ENCODE data around the gene UBP1. TPM values are rescaled to one million over a fixed set of nuclear protein-coding genes. Genes with fewer than 3 reads are reported as not detected.

Gene UBP1
- total RNA-seq, 1 experiment from 2014 or later = 106 TPM

DNA sequence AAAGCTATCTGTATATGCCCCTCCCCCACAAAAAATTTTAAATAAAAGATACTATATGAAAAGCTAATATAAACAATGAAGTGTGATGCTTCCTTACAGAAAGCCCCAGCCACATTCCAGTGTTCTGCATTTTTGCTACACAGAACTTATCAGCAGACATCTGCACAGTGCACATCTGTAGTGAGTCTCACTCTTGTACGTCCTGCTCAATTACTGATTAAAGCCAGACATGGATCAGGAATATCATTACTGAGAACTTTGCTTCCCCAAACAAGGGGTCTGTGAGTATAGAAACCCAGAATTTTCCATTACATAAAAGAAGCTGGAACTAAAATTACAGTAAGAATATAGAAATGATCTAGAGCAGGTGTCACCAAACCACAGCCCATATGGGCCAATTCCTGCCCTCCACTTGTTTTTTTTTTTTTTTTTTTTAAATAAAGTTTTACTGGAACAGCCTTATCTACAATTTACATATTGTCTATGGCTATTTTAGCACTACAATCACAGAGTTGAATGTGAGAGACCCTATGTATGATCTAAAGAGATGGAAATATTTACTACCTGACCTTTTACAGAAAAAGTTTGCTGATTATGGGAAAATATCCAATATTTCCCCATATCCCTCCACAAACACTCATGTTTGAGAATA is 45.7 kb downstream of the UBP1 start:
- DNase-seq (ENCODE audit: low spot score) = no peak
- in situ Hi-C loops (cut with HindIII; ENCODE audit: low sequenced_read_pairs) = no loop called here

DNA sequence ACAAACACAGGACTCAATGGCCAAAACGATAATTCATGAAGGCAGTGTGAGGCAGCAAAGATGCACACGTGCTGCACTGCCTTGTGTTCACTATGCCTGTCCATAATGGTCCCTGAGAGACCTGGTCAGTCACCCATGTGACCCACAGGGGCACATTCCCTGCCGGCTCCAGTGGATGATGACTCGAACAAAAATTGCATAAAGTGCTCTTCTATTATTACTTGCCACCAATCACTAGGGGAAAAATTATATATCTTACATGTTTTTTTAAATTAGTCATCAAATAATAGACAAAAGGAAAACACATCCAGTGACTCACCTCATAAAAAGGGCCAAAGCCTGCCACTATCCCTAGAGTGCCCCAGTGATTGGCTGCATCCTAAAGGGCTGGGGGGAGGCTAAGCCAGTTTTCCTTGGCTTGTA is 47.5 kb downstream of the UBP1 start:
- no peak for DNase-seq (ENCODE audit: low spot score)
- in situ Hi-C loops (cut with HindIII; ENCODE audit: low sequenced_read_pairs) = no loop called here

DNA sequence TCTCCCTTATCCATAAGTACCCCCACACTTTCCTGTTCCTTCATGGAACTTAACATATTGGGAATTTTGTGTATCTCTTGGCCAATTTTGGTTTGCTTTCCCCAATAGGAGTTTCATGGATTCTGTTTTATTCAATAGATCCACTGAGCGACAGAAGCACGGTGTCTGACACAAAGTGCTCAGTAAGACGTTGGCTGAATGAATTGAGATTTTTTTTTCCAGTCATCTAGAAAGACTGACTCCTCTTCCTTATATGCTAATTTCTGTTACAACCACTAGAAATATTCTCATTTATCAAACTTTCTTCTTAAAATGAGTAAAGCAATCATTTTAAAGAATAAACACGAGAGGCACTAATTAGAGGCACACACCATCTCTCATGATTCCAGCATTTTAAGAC is 48.1 kb downstream of the UBP1 start:
- in situ Hi-C loops (cut with HindIII; ENCODE audit: low sequenced_read_pairs) = no loop called here
- DNase-seq (ENCODE audit: low spot score) = no peak

GRCh38 chr3:33391255-33391995 is 48.8 kb downstream of the UBP1 start:
- in situ Hi-C loops (cut with HindIII; ENCODE audit: low sequenced_read_pairs) = no loop called here
- DNase-seq (ENCODE audit: low spot score) = no peak

DNA sequence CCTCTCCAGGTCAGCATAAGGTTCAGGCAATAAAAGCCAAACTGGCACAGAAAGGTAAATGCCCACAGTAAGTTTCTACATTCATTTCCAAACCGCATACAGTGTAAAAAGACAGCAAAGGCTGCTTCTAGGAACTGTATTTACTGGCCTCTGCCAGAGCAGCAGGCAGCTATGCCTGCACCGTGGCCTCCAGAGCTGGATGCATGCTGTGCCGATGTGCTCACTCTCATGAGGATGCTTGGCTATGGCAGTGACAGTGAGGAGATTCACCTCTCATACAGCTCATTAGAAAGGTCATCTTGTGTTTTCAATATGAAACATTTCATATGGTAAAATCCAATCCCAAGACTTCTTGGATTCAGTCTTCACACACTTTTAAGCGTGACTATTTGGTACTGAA is 50.3 kb downstream of the UBP1 start:
- peak; percentile 62 for DNase-seq (ENCODE audit: low spot score)
- in situ Hi-C loops (cut with HindIII; ENCODE audit: low sequenced_read_pairs) = no loop called here

DNA sequence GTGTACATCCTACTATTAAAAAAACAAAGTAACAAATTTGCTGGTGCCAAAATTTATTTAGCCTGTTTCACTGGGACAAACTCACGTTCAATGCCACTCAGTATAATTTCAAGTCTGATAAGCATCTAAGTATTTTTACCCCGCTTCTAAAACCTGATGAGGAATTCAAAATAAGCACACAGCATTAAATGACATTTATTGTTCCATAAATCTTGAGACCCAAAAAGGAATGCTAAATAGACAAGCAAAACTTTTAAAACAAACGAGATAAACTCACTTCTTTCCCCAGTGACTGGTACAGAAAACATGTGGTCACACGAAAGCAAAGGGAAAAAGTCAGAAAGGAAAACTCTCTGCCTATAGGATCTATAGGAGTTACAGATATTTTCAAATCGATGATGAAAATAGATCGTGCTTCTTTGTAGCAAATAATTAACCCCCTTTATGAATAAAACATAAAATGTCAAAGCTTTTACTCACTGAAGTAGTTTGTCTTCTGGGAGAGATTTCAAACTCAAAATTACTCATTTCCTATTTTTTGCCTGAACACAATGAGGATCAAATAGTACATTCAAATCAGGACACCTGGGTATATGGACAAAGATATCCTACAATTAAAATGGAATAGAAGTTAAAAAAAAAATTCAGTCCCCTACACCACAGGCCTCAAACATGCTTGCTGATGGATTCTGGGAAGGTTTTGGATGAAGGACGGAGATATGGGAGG is 51.7 kb downstream of the UBP1 start:
- in situ Hi-C loops (cut with HindIII; ENCODE audit: low sequenced_read_pairs) = no loop called here
- no peak for DNase-seq (ENCODE audit: low spot score)

- in situ Hi-C loops (cut with HindIII; ENCODE audit: low sequenced_read_pairs) = no loop called here
- no peak for DNase-seq (ENCODE audit: low spot score)
These were observed 53.6 kb downstream of the UBP1 start for GRCh38 chr3:33386631-33387030.

GRCh38 chr3:33385423-33385822 is 54.8 kb downstream of the UBP1 start:
- no peak for DNase-seq (ENCODE audit: low spot score)
- in situ Hi-C loops (cut with HindIII; ENCODE audit: low sequenced_read_pairs) = no loop called here

- no peak for DNase-seq (ENCODE audit: low spot score)
- in situ Hi-C loops (cut with HindIII; ENCODE audit: low sequenced_read_pairs) = no loop called here
These were observed 56.3 kb downstream of the UBP1 start for GRCh38 chr3:33383951-33384350.

- in situ Hi-C loops (cut with HindIII; ENCODE audit: low sequenced_read_pairs) = no loop called here
- no peak for DNase-seq (ENCODE audit: low spot score)
These were observed 59.6 kb downstream of the UBP1 start for GRCh38 chr3:33380653-33381052.

- no peak for DNase-seq (ENCODE audit: low spot score)
- in situ Hi-C loops (cut with HindIII; ENCODE audit: low sequenced_read_pairs) = no loop called here
These were observed 62.3 kb downstream of the UBP1 start for GRCh38 chr3:33377931-33378330.

GRCh38 chr3:33377489-33377888 is 62.7 kb downstream of the UBP1 start:
- in situ Hi-C loops (cut with HindIII; ENCODE audit: low sequenced_read_pairs) = no loop called here
- DNase-seq (ENCODE audit: low spot score) = no peak

GRCh38 chr3:33373082-33373437 is 67.1 kb downstream of the UBP1 start:
- in situ Hi-C loops (cut with HindIII; ENCODE audit: low sequenced_read_pairs) = no loop called here
- no peak for DNase-seq (ENCODE audit: low spot score)

DNA sequence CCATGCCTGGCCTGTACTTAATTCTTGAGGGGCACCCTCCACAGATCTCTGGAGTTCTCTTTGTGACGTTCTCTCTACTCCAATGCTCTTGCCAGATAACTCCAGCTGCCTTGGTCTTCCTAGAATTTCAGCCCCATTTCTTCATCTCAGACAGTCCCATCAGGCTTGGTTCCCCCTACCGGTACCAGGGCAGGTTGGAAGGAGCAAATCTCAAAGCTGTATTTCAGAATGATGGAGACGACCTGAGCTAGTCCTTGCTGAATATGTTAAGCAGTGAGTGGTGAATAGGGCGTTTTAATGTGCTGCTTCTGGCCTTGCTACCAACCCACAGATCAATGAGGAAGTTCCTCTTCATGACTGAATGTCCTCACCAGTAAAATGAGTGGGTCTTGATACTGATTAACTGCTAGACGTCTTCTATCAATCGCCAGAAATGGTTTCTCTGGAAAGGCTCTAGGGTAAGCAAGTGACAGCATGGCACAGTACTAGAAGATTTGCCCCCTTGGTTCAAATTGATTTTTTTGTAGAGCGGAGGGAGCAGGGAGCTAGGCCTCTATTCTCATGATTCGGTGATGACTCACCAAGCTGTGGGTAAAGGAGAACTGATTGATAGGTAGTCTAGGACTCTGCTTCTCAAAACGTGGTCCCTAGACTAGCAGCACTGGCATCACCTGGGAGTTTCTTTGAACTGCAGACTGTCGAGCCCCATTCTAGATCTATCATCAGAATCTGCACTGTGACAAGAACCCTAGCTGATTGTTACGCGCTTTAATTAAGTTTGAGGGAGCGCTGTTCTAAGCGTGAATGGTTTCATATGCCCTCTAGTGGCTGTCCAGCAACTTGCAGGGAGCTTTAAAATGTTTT is 67.8 kb downstream of the UBP1 start:
- in situ Hi-C loops (cut with HindIII; ENCODE audit: low sequenced_read_pairs) = no loop called here
- peak; percentile 70 for DNase-seq (ENCODE audit: low spot score)

DNA sequence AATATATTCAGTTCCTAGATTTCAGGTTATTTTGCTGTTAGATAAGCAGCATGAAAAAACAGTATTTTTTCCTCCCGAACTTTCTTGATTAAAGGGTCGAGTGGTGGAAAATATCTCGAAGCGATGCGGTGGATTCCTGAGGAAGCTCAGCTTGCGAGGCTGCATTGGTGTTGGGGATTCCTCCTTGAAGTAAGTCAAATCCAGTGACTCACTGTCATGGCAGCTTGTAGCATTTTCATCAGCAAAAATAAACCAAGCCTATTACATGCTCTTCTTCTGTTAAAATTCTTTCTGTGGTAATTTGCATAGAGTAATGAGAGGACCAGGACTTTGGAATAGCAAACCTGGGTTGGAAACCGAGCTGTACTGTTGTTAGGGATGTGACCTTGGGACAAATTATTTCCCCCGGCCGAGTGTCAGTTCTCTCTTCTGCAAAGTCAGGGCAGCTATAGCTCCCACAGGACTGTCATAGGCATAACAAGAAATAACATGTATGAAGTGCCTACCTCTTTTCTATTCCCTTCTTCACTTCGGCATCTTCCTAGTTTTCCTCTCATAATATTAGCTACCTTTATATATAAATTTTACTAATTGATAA is 75.6 kb downstream of the UBP1 start:
- no peak for DNase-seq (ENCODE audit: low spot score)
- in situ Hi-C loops (cut with HindIII; ENCODE audit: low sequenced_read_pairs) = no loop called here

DNA sequence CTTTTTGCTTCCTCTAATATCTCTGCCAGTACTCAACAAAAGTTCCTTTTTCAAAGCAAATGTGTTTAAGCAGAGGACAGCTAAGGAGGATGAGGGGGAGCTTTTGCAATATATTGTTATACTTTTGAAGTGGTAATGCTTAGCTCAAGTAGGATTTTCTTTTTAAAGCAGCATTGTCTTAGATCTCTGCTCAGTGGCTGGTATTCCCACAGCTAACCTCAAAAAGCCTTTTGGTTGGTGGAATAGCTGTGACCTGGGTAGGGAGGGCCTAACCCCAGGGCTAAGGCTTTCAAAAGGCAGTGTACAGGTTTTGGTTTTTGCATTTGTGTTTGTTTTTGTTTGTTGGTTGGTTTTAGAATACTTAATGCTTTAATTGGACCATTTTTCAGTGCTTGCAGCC is 76.1 kb downstream of the UBP1 start:
- no peak for DNase-seq (ENCODE audit: low spot score)
- in situ Hi-C loops (cut with HindIII; ENCODE audit: low sequenced_read_pairs) = no loop called here

DNA sequence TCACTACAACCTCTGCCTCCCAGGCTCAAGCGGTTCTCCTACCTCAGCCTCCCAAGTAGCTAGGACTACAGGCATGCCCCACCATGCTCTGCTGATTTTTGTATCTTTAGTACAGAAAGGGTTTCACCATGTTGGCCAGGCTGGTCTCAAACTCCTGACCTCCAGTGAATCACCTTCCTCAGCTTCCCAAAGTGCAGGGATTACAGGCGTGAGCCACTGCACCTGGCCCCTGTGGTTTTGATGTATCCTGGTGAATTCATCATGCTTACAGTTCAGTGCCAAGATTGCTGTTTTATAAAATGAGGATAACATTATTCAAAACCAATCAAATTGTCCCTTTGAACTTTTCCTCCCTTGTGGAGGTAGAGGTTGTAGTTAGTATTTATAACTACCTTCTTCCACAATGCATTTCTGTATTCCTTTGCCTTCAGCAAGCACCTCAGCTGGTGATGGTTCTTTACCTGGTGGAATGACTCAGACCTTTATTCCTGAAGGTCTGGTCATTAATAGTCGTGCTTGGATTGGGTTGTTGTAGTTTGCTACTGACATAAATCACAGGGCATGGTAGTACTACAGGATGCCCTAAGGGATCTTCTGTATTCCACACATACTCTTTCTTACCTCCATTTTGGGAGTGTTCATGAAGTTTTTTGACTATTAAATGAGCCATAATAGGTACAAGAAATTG is 76.9 kb downstream of the UBP1 start:
- no peak for DNase-seq (ENCODE audit: low spot score)
- in situ Hi-C loops (cut with HindIII; ENCODE audit: low sequenced_read_pairs) = no loop called here

- DNase-seq (ENCODE audit: low spot score) = no peak
- in situ Hi-C loops (cut with HindIII; ENCODE audit: low sequenced_read_pairs) = no loop called here
These were observed 79.9 kb downstream of the UBP1 start for GRCh38 chr3:33360136-33360825.

Data from G401 (cell line).